Bone marrow (tissue), 2 donors: Measurements from ENCODE around the gene SYNPO.

Experiments used
- DNase-seq, 2 donors: peaks; one replicate each; lab custom pipeline; 2025; lab: John Stamatoyannopoulos, UW

The SYNPO gene

GRCh38 chr5:150700246-150700593 lies 59.8 kb downstream of the SYNPO start:
- no peak for DNase-seq

- DNase-seq, result peak; percentile 75 to 80
Measured at GRCh38 chr5:150700594-150701377, 60.3 kb downstream of the SYNPO start, which contains the start of gene RBM22. RBM22 (minus strand) TSS chr5:150701062; CDS start chr5:150700985, 77 bp downstream.

GRCh38 chr5:150703762-150704161 lies 63.3 kb downstream of the SYNPO start:
- DNase-seq, result no peak

GRCh38 chr5:150706776-150707390 lies 66.4 kb downstream of the SYNPO start:
- no peak for DNase-seq
